ENCODE results near the gene BPIFB6. TPM values are rescaled to one million over a fixed set of nuclear protein-coding genes. Genes with fewer than 3 reads are reported as not detected.

The BPIFB6 gene
- polyA plus RNA-seq, 3 donors = not detected

DNA sequence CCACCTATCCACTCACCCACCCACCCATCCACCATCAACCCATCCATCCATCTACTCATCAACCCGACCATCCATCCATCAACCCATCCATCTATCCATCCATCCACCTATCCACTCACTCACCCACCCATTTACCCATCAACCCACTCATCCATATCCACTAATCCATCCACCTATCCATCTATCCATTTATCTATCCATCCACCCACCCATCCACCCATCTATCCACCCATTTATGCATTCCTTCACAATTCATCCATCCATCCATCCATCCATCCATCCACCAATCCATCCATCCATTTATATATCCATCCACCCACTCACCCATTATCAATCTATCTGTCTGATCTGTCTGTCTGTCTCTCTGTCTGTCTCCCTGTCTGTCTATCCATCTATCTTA is 62.1 kb downstream of the BPIFB6 start:
- WGBS, 3 donors = 0 to 69% (median 44%) methylated on average over 1 of the region's 1 CpG
- no peak overlapping the region for H3K27ac ChIP-seq (ENCODE audit: low read depth, low read length)

Other genes with a start within 250 kb of the BPIFB6 start
- gene MAPRE1, start 211.7 kb upstream of the BPIFB6 start, polyA plus RNA-seq = 10 to 100 TPM; 18.0 to 78.4 (median 62.2) TPM
- gene EFCAB8, start 172.7 kb upstream of the BPIFB6 start, polyA plus RNA-seq = under 1 TPM in 2 of 3 donors, not detected in 1; 0.02 to 0.09 TPM
- gene SUN5, start 27.2 kb upstream of the BPIFB6 start, polyA plus RNA-seq = not detected
- not detected for gene BPIFB2, start 23.9 kb upstream of the BPIFB6 start, polyA plus RNA-seq
- gene BPIFB3, start 22.3 kb downstream of the BPIFB6 start, polyA plus RNA-seq = not detected
- under 1 TPM in 1 of 3 donors, not detected in 2; 0.12 TPM for gene BPIFB4, start 48.0 kb downstream of the BPIFB6 start, polyA plus RNA-seq
- not detected for gene BPIFA2, start 136.5 kb downstream of the BPIFB6 start, polyA plus RNA-seq
- not detected for gene BPIFA3, start 185.7 kb downstream of the BPIFB6 start, polyA plus RNA-seq
- gene BPIFA1, start 204.3 kb downstream of the BPIFB6 start, polyA plus RNA-seq = not detected